CD8-positive, alpha-beta memory T cell (primary cell): ENCODE data around the gene CDC42EP4. TPM values are rescaled to one million over a fixed set of nuclear protein-coding genes. Genes with fewer than 3 reads are reported as not detected.

ENCODE experiments used
- CTCF ChIA-PET: fragments of 350-600 bp; sonication (Branson Sonifier 250); formaldehyde crosslinking; loops from one replicate; lab custom pipeline; 2021; ENCODE audit warnings: antibody characterized with exemption; lab: Charles Lee
- POLR2A ChIA-PET: fragments of 350-600 bp; sonication (Branson Sonifier 250); formaldehyde crosslinking; loops from one replicate; lab custom pipeline; 2021; ENCODE audit warnings: antibody characterized with exemption; lab: Charles Lee
- DNase-seq, 5 donors: peaks; one replicate each; pipeline versions ENCODE4 v3.0.0 to v3.0.0-alpha.2; 2020 to 2022; ENCODE audit warnings: mixed read lengths in 1 of 5
- H3K27ac ChIP-seq: one replicate; pipeline ENCODE4 v1.7.0; 2013; ENCODE audit warnings: low read depth, mild to moderate bottlenecking, low read length, moderate library complexity
- H3K27me3 ChIP-seq: 2 replicates; pipeline ENCODE4 v1.7.0; 2013; ENCODE audit warnings: low read length, mild to moderate bottlenecking; ENCODE audit not compliant: insufficient read depth, poor library complexity, severe bottlenecking
- H3K36me3 ChIP-seq: 2 replicates; pipeline ENCODE4 v1.7.0; 2013; ENCODE audit warnings: mild to moderate bottlenecking, low read length, moderate library complexity; ENCODE audit not compliant: insufficient read depth
- H3K4me1 ChIP-seq: 2 replicates; pipeline ENCODE4 v1.7.0; 2013; ENCODE audit warnings: mild to moderate bottlenecking, low read length, moderate library complexity; ENCODE audit not compliant: insufficient read depth
- H3K4me3 ChIP-seq: 2 replicates; pipeline ENCODE4 v1.7.0; 2013; ENCODE audit warnings: mild to moderate bottlenecking, low read length
- H3K9me3 ChIP-seq: 2 replicates; pipeline ENCODE4 v1.7.0; 2013; ENCODE audit warnings: mild to moderate bottlenecking, low read length
- H3K27ac Mint-ChIP-seq, 8 donors: one replicate each; pipeline ENCODE4 v1.8.0; 2020 to 2021; ENCODE audit warnings: mixed read lengths in 8 of 8, mild to moderate bottlenecking in 6 of 8, inconsistent platforms in 3 of 8, moderate library complexity in 3 of 8
- H3K27me3 Mint-ChIP-seq, 2 donors: one replicate each; pipeline ENCODE4 v1.8.0; 2020 to 2021; ENCODE audit warnings: mixed read lengths in 2 of 2, mild to moderate bottlenecking in 1 of 2, moderate library complexity in 1 of 2
- H3K36me3 Mint-ChIP-seq, 3 donors: one replicate each; pipeline ENCODE4 v1.8.0; 2020 to 2021; ENCODE audit warnings: mixed read lengths in 3 of 3, inconsistent platforms in 1 of 3, mild to moderate bottlenecking in 1 of 3
- H3K4me1 Mint-ChIP-seq, 3 donors: one replicate each; pipeline ENCODE4 v1.8.0; 2020 to 2021; ENCODE audit warnings: mixed read lengths in 3 of 3, inconsistent platforms in 1 of 3, mild to moderate bottlenecking in 1 of 3
- H3K4me3 Mint-ChIP-seq, 7 donors: one replicate each; pipeline ENCODE4 v1.8.0; 2020 to 2021; ENCODE audit warnings: mixed read lengths in 7 of 7, mild to moderate bottlenecking in 6 of 7, moderate library complexity in 4 of 7, inconsistent platforms in 2 of 7
- H3K9me3 Mint-ChIP-seq, 5 donors: one replicate each; pipeline ENCODE4 v1.8.0; 2020 to 2022; ENCODE audit warnings: mixed read lengths in 5 of 5, mild to moderate bottlenecking in 3 of 5, moderate library complexity in 2 of 5, inconsistent platforms in 1 of 5
- polyA plus RNA-seq: library from polyadenylated mRNA; unstranded; fragments of 300-500 nt; fragmentation: Illumina TruSeq; gene quantifications from one replicate; pipeline ENCODE4 v1.2.3, GENCODE V29; 2021
- total RNA-seq, 2 experiments: library from RNA; stranded (reverse); gene quantifications; one replicate each; pipeline ENCODE4 v1.2.3, GENCODE V29; 2021

CDC42EP4 gene
- total and polyA plus RNA-seq, 3 experiments from 2014 or later = 0.29 to 0.55 (median 0.47) TPM

- ChIA-PET POLR2A (no interaction called here), CTCF (interaction anchor here (0.6 to 5.8 kb wide), 3 partner anchors 29 to 119 kb away, joined by 3 to 102 read pairs (median 9); no protein-coding TSS in a partner anchor)
- Histone ChIP-seq H3K27me3 (no peaks in the 10 kb centered on the region), H3K9me3 (no peaks in the 10 kb centered on the region), H3K36me3 (no peaks in the 10 kb centered on the region), H3K4me3 (no peak overlapping the region), H3K4me1 (no peaks in the 10 kb centered on the region), H3K27ac (no peak overlapping the region)
- H3K4me1 Mint-ChIP-seq = peaks cover 4 to 7% (median 4%) of the 10 kb centered on the region in 3 donors
- peaks cover 0 to 4% of the 10 kb centered on the region in 2 donors for H3K27me3 Mint-ChIP-seq
- no peaks in the 10 kb centered on the region for H3K9me3 Mint-ChIP-seq
- H3K36me3 Mint-ChIP-seq = peaks cover 0 to 26% (median 12%) of the 10 kb centered on the region in 3 donors
- peak overlapping the region in 1 of 8 donors; percentile 47 for H3K27ac Mint-ChIP-seq
- H3K4me3 Mint-ChIP-seq = no peak overlapping the region
- no peak for DNase-seq
These were observed 60.8 kb downstream of the CDC42EP4 start for GRCh38 chr17:73250851-73251640.

- H3K27ac Mint-ChIP-seq = peak overlapping the region in 2 of 8 donors; percentile 24 to 38
- H3K27me3 Mint-ChIP-seq = no peaks in the 10 kb centered on the region
- no peaks in the 10 kb centered on the region for H3K4me1 Mint-ChIP-seq
- peaks cover 9% of the 10 kb centered on the region for H3K36me3 ChIP-seq
- H3K27me3 ChIP-seq = no peaks in the 10 kb centered on the region
- POLR2A ChIA-PET = interaction anchor here (0.6 kb wide), 1 partner anchor 58 kb away, joined by 7 read pairs; no protein-coding TSS in a partner anchor
- no peaks in the 10 kb centered on the region for H3K9me3 ChIP-seq
- no peaks in the 10 kb centered on the region for H3K9me3 Mint-ChIP-seq
- CTCF ChIA-PET = interaction anchor here (2.3 kb wide), 1 partner anchor 120 kb away, joined by 9 read pairs; no protein-coding TSS in a partner anchor
- DNase-seq = no peak
- H3K4me3 Mint-ChIP-seq = no peak overlapping the region
- no peaks in the 10 kb centered on the region for H3K4me1 ChIP-seq
- no peak overlapping the region for H3K4me3 ChIP-seq
- peaks cover 0 to 37% (median 16%) of the 10 kb centered on the region in 3 donors for H3K36me3 Mint-ChIP-seq
- no peak overlapping the region for H3K27ac ChIP-seq
These were observed 62.1 kb downstream of the CDC42EP4 start for GRCh38 chr17:73249700-73250099.

- H3K4me1 Mint-ChIP-seq = no peaks in the 10 kb centered on the region
- H3K9me3 Mint-ChIP-seq = no peaks in the 10 kb centered on the region
- ChIA-PET POLR2A (no interaction called here), CTCF (interaction anchor here (1.7 kb wide), 1 partner anchor 57 kb away, joined by 3 read pairs; no protein-coding TSS in a partner anchor)
- Histone ChIP-seq H3K4me1 (no peaks in the 10 kb centered on the region), H3K9me3 (no peaks in the 10 kb centered on the region), H3K36me3 (peaks cover 9% of the 10 kb centered on the region), H3K27me3 (no peaks in the 10 kb centered on the region), H3K27ac (no peak overlapping the region), H3K4me3 (no peak overlapping the region)
- peaks cover 0 to 44% (median 16%) of the 10 kb centered on the region in 3 donors for H3K36me3 Mint-ChIP-seq
- no peak overlapping the region for H3K27ac Mint-ChIP-seq
- H3K4me3 Mint-ChIP-seq = no peak overlapping the region
- no peak for DNase-seq
- H3K27me3 Mint-ChIP-seq = no peaks in the 10 kb centered on the region
These were observed 63.3 kb downstream of the CDC42EP4 start for GRCh38 chr17:73248532-73248931.

GRCh38 chr17:73247726-73248125 lies 64.1 kb downstream of the CDC42EP4 start:
- Histone ChIP-seq H3K27ac (no peak overlapping the region), H3K27me3 (no peaks in the 10 kb centered on the region), H3K4me1 (no peaks in the 10 kb centered on the region), H3K4me3 (no peak overlapping the region), H3K9me3 (no peaks in the 10 kb centered on the region), H3K36me3 (peaks cover 9% of the 10 kb centered on the region)
- no peak for DNase-seq
- Mint-ChIP-seq H3K9me3 (no peaks in the 10 kb centered on the region), H3K27ac (peak overlapping the region in 1 of 8 donors; percentile 52), H3K4me1 (no peaks in the 10 kb centered on the region), H3K4me3 (no peak overlapping the region), H3K27me3 (no peaks in the 10 kb centered on the region), H3K36me3 (peaks cover 0 to 47% (median 16%) of the 10 kb centered on the region in 3 donors)
- POLR2A ChIA-PET = no interaction called here
- CTCF ChIA-PET = interaction anchor here (0.7 to 1.7 kb wide), 2 partner anchors 56 to 122 kb away, joined by 3 read pairs; no protein-coding TSS in a partner anchor

- H3K4me1 Mint-ChIP-seq = peaks cover 39 to 56% (median 51%) of the 10 kb centered on the region in 3 donors
These were observed 71.2 kb downstream of the CDC42EP4 start for GRCh38 chr17:73240561-73240960.

GRCh38 chr17:73237714-73238113 lies 74.1 kb downstream of the CDC42EP4 start:
- peaks cover 4 to 48% (median 6%) of the 10 kb centered on the region in 3 donors for H3K36me3 Mint-ChIP-seq
- no peaks in the 10 kb centered on the region for H3K36me3 ChIP-seq
- H3K4me3 Mint-ChIP-seq = peak overlapping the region in 6 of 7 donors; percentile 26 to 60 (median 44)
- peaks cover 34% of the 10 kb centered on the region for H3K4me1 ChIP-seq
- H3K4me3 ChIP-seq = no peak overlapping the region
- H3K27me3 ChIP-seq = no peaks in the 10 kb centered on the region
- CTCF ChIA-PET = interaction anchor here (2.3 kb wide), 1 partner anchor 18 kb away, joined by 6 read pairs; no protein-coding TSS in a partner anchor
- H3K9me3 ChIP-seq = no peaks in the 10 kb centered on the region
- H3K9me3 Mint-ChIP-seq = no peaks in the 10 kb centered on the region
- no peaks in the 10 kb centered on the region for H3K27me3 Mint-ChIP-seq
- POLR2A ChIA-PET = no interaction called here
- H3K27ac Mint-ChIP-seq = peak overlapping the region; percentile 51 to 85 (median 70)
- DNase-seq = peak in 1 of 5 donors; percentile 17
- no peak overlapping the region for H3K27ac ChIP-seq
- peaks cover 49 to 82% (median 68%) of the 10 kb centered on the region in 3 donors for H3K4me1 Mint-ChIP-seq

More at GRCh38 chr17:73240561-73240960, 71.2 kb downstream of the CDC42EP4 start:
- H3K9me3 ChIP-seq = no peaks in the 10 kb centered on the region
- H3K27ac ChIP-seq = no peak overlapping the region
- Mint-ChIP-seq H3K9me3 (no peaks in the 10 kb centered on the region), H3K27ac (peak overlapping the region in 3 of 8 donors; percentile 6 to 43 (median 36)), H3K27me3 (no peaks in the 10 kb centered on the region), H3K36me3 (peaks cover 1 to 54% (median 7%) of the 10 kb centered on the region in 3 donors), H3K4me3 (no peak overlapping the region)
- H3K4me3 ChIP-seq = no peak overlapping the region
- POLR2A ChIA-PET = no interaction called here
- no peak for DNase-seq
- CTCF ChIA-PET = interaction anchor here (1.2 kb wide), 1 partner anchor 49 kb away, joined by 3 read pairs; no protein-coding TSS in a partner anchor
- H3K36me3 ChIP-seq = peaks cover 9% of the 10 kb centered on the region
- H3K27me3 ChIP-seq = no peaks in the 10 kb centered on the region
- peaks cover 23% of the 10 kb centered on the region for H3K4me1 ChIP-seq

GRCh38 chr17:73234736-73235135 lies 77.1 kb downstream of the CDC42EP4 start:
- CTCF ChIA-PET = interaction anchor here (1.0 kb wide), 2 partner anchors 21 to 508 kb away, joined by 4 to 5 read pairs; no protein-coding TSS in a partner anchor
- no peaks in the 10 kb centered on the region for H3K27me3 Mint-ChIP-seq
- Histone ChIP-seq H3K4me1 (peaks cover 53% of the 10 kb centered on the region), H3K36me3 (no peaks in the 10 kb centered on the region), H3K27ac (no peak overlapping the region), H3K9me3 (no peaks in the 10 kb centered on the region), H3K4me3 (no peak overlapping the region), H3K27me3 (no peaks in the 10 kb centered on the region)
- H3K9me3 Mint-ChIP-seq = no peaks in the 10 kb centered on the region
- POLR2A ChIA-PET = no interaction called here
- H3K4me1 Mint-ChIP-seq = peaks cover 59 to 83% (median 74%) of the 10 kb centered on the region in 3 donors
- no peak for DNase-seq
- H3K36me3 Mint-ChIP-seq = peaks cover 4 to 35% (median 6%) of the 10 kb centered on the region in 3 donors
- H3K4me3 Mint-ChIP-seq = peak overlapping the region in 2 of 7 donors; percentile 24 to 51
- H3K27ac Mint-ChIP-seq = no peak overlapping the region
